Transverse colon (tissue), 4 donors: Measurements from ENCODE around the gene TRIM54.

Source experiments
- CTCF ChIP-seq, 5 experiments: fragments of 200-600 bp in 3 of 5; fragments of 450-650 bp in 2 of 5; sonication (generic) in 3 of 5; IDR thresholded peaks; 1 replicate in 2 of 5; 2 replicates in 3 of 5; pipeline ENCODE4 v1.5.1; 2016 to 2017; ENCODE audit warnings: antibody characterized with exemption in 5 of 5, inconsistent platforms in 3 of 5, mild to moderate bottlenecking in 2 of 5, moderate library complexity in 1 of 5
- POLR2A ChIP-seq: fragments of 450-650 bp; IDR thresholded peaks from one replicate; pipeline ENCODE4 v1.6.1; 2016; ENCODE audit warnings: antibody characterized with exemption, mild to moderate bottlenecking, moderate library complexity
- POLR2AphosphoS5 ChIP-seq, 3 donors: sonication (generic); formaldehyde crosslinking; IDR thresholded peaks; one replicate each; pipeline ENCODE4 v1.6.1; 2016; ENCODE audit warnings: antibody characterized with exemption in 3 of 3

GRCh38 chr2:27294928-27295327 lies 12.7 kb downstream of the TRIM54 start:
- TF ChIP-seq POLR2A (no peak), CTCF (IDR thresholded peaks at IDR 0.05) (no peak), POLR2AphosphoS5 (IDR thresholded peaks at IDR 0.05) (no peak)
